Stimulated activated CD4-positive, alpha-beta T cell treated with anti-CD3 and anti-CD28 coated beads, Interleukin-2, amount 100 ng/mL, for 48 hours (primary cell): ENCODE data around the gene CCDC12.

ENCODE experiments used
- DNase-seq, 2 donors: peaks; one replicate each; pipeline ENCODE4 v3.0.0-alpha.2; 2020

The CCDC12 gene

GRCh38 chr3:47007482-47008233 is 31.1 kb upstream of the CCDC12 start:
- no peak for DNase-seq

- no peak for DNase-seq
Measured at GRCh38 chr3:47007001-47007400, 30.5 kb upstream of the CCDC12 start.

DNA sequence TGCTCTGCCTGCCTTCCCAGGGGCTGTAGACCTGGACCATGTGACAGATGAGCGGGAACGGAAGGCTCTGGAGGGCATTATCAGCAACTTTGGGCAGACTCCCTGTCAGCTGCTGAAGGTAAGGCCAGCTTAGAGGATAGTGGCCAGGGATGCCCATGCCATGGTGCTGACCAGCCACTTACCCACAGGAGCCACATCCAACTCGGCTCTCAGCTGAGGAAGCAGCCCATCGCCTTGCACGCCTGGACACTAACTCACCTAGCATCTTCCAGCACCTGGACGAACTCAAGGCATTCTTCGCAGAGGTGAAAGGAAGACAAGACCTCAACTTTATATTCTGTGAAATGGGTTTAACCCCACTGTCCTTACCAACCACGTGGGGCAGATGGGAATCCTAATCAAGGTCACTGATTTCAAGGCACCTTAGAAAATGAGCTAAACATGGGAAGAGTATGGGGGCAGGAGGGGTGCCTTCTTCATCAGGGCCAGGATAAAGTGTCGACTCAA is 29.7 kb upstream of the CCDC12 start:
- DNase-seq = no peak

- no peak for DNase-seq
Measured at GRCh38 chr3:47005212-47006144, 28.9 kb upstream of the CCDC12 start.

DNA sequence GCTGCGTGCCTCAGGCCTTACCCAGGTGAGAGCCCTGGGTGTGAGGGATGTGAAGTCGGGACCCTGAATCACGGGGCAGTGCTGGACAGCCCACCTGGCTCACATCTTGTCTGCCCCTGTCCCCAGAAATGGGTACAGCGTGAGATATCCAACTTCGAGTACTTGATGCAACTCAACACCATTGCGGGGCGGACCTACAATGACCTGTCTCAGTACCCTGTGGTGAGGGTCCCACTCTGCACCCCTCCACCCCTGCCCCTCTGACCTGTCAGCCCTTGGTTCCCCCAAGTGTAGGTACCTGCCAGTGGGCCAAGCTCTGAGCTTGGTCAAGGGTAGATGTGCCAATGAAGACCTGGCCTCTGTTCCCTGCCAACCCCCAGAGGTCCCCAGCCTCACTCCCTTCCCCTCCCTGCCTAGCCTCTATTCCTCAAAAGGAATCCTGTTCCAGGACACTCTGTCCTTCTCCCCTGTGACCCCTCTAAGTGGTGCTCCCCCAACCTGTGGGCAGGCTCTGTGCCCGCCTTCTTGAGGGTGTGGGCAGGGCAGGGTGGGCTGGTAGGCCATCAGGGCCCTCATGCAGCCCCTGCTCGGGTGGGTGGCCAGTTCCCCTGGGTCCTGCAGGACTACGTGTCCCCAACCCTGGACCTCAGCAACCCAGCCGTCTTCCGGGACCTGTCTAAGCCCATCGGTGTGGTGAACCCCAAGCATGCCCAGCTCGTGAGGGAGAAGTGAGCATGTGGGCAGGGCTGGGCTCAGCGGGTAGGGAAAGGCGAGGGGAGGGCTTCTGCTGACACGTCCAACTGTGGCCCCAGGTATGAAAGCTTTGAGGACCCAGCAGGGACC is 28.0 kb upstream of the CCDC12 start:
- no peak for DNase-seq

DNA sequence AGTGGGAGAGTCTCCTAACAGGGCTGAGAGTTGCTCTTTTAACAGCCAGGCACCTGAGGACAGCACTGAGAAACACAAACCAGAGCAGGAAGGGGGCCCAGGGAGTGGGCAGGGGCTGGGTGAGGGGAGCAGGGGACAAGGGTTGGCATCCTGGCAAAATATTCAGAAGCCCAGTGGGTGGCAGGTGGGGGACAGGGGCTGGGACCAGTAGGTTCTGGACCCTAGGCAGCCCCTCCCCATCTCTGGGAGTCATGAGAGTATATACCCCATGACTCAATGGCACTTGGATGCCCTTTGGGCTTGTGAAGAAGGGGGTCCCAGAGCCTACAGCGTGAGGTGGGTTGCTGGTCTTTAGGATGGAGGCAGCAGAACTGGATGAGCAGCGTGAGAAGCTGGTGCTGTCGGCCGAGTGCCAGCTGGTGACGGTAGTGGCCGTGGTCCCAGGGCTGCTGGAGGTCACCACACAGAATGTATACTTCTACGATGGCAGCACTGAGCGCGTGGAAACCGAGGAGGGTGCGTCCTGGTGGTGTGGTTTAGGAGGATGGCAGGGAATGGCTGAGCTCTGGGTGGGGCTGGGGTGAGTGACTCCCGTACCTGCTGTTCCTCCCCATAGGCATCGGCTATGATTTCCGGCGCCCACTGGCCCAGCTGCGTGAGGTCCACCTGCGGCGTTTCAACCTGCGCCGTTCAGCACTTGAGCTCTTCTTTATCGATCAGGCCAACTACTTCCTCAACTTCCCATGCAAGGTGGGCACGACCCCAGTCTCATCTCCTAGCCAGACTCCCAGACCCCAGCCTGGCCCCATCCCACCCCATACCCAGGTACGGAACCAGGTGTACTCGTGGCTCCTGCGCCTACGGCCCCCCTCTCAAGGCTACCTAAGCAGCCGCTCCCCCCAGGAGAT is 27.2 kb upstream of the CCDC12 start:
- DNase-seq = no peak

DNA sequence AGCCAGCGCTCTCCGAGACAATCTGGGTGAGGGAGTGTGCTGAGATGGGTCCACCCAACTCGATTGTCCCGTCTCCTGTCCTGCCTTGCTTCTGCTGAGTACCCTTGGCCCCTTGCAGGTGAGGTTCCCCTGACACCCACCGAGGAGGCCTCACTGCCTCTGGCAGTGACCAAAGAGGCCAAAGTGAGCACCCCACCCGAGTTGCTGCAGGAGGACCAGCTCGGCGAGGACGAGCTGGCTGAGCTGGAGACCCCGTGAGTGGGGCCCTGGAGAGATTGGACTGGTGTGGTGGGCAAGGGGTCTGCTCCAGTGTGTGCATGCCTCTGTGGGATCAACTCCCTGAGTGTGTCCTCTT is 26.5 kb upstream of the CCDC12 start:
- no peak for DNase-seq

DNA sequence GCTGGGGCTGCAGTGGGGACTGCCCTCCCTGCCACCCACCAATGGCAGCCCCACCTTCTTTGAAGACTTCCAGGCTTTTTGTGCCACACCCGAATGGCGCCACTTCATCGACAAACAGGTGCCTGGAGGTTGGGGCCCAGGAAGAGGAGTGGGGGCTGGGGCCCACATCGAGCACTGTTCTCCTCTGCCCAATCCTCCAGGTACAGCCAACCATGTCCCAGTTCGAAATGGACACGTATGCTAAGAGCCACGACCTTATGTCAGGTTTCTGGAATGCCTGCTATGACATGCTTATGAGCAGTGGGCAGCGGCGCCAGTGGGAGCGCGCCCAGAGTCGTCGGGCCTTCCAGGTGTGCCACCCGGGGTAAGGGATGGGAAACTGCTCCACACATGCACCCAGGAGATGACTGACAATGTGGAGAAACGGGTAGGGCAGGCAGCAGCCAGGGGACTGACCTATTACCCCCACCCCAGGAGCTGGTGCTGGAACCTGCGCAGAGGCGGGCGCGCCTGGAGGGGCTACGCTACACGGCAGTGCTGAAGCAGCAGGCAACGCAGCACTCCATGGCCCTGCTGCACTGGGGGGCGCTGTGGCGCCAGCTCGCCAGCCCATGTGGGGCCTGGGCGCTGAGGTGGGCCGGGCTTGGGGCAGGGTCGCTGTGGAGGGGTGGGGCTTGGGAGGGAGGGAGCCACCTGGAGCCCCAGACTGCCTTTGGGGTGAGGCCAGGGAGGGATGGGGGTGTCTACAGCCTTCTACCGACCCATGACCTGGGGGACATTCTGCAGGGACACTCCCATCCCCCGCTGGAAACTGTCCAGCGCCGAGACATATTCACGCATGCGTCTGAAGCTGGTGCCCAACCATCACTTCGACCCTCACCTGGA is 25.9 kb upstream of the CCDC12 start:
- DNase-seq = no peak

DNA sequence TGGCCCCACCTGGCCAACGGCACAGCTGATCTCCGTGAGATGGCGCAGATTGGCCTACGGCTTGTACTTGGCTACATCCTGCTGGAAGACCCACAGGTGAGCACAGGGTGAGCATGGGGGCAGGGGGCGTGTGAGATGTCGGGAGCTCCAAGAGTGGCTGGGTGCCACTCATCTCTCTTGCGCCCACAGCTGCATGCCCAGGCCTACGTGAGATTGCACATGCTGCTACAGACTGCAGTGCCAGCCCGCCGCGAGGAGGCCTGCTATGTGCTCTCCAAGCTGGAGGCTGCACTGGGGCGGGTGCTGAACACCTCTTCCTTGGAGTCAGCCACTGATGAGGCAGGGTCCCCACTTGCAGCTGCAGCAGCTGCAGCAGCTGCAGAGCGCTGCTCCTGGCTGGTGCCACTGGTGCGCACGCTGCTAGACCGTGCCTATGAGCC is 25.2 kb upstream of the CCDC12 start:
- no peak for DNase-seq

GRCh38 chr3:47000922-47001730 is 24.6 kb upstream of the CCDC12 start:
- no peak for DNase-seq

- no peak for DNase-seq
Measured at GRCh38 chr3:47000198-47000815, 23.8 kb upstream of the CCDC12 start.

- DNase-seq = no peak
Measured at GRCh38 chr3:46999516-47000197, 23.1 kb upstream of the CCDC12 start.

DNA sequence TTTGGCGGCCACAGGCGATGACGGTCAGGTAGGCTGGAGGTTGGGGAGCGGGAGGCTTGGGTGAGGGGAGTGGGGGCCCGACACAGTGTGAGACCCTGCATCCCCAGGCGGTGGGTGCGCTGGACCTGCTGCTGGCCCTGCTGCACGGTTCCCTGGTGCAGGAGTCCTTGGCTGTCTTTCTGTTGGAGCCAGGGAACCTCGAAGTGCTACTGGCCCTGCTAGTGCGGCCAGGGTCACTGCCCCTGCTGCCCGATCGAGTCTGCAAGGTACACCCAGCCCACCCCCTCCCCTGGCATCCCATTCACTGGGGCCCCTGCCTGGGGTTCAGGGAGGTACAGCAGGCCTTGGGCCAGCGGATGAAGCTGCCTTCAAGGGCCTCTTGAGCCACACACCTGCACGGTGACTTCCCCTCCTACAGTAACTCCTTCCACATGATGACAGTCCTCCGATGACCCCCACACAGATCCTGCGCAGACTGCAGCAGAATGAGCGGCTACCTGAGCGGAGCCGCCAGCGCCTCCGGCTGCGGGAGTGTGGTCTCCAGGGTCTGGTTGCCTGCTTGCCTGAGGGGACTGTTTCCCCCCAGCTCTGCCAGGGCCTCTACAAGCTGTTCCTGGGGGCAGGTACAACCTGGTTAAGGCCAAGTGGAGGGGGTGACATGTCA is 22.4 kb upstream of the CCDC12 start:
- no peak for DNase-seq

DNA sequence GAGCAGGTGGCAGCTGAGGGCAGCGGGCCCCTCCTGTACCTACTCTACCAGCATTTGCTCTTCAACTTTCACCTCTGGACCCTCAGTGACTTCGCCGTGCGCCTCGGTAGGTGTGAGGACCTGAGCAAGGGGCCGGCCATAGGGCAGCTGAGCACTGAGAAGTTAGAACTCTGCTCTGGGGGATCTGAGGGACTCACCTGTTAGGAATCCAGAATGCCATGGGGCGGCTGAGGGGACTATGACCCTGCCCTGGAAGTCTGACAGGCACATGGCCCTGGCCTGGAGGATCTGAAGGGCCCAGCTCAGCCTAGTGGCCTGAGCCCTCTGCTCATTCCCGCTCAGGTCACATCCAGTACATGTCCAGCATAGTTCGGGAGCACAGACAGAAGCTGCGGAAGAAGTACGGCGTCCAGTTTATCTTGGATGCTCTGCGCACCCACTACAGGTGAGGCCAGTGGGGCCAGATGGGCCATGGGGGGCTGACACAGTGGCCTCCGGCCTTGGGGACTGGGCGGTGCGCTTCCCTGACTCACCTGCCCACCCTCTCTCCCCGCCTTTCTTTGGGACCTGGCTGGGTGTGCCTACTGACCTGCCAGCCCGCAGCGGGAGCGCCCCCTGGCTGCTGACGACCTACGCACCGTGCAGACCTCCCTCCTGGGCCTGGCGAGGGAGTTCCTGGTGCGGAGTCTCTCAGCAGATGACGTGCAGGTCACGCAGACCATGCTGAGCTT is 21.7 kb upstream of the CCDC12 start:
- DNase-seq = peak; percentile 66 to 70

DNA sequence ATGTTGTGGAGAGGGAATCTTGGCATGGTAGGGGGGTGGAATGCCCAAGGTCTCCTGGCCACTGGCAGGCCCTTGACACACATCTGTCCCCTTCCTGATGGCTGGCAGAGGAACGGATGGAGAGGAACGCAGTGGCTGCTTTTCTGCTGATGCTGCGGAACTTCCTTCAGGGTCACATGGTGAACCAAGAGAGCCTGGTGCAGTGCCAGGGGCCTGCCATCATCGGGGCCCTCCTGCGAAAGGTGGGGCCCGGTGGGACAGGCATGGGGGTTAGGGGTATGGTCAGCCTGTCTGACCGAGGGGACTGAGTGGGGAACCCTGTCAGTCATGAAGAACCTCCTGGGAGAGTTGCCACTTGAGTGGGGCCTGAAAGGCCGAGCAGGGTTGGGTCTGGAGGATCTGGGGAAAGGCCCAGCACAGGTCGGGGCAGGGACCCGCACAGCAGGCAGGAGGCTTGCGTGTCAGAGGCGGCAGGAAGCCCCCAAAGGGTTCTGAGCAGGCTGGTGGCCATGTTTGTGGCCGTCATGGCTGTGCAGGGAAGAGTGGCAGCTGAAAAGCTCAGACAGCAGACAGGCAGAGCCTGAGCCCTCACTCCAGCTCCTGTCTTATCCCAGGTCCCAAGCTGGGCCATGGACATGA is 21.0 kb upstream of the CCDC12 start:
- DNase-seq = no peak

- DNase-seq = no peak
Measured at GRCh38 chr3:46996689-46997452, 20.3 kb upstream of the CCDC12 start.
